RPMI7951 (cell line): ENCODE data around the gene WBP1L. TPM values are rescaled to one million over a fixed set of nuclear protein-coding genes. Genes with fewer than 3 reads are reported as not detected.
"Not testable (repeated sequence)": the region's sequence is repeated elsewhere in the genome, so short reads cannot be mapped to it uniquely, and the experiment has no call there.

ENCODE experiments used
- DNase-seq: peaks from one replicate; pipeline ENCODE4 v3.0.0-alpha.2; 2012; ENCODE audit warnings: low read depth
- total RNA-seq: library from RNA; depleted of rRNA; stranded (reverse); fragments of >200 nt; shearing (Covaris generic); gene quantifications from 2 replicates; pipeline ENCODE4 v1.2.3, GENCODE V29; 2014; rRNA removed

Gene WBP1L
- 16.8 and 22.5 TPM in 2 replicates for total RNA-seq

- peak; percentile 98 for DNase-seq
These were observed at the start of gene WBP1L for GRCh38 chr10:102743588-102744373. Gene WBP1L (plus strand): TSS chr10:102743948. CDS start chr10:102744054, 106 bp downstream.

GRCh38 chr10:102695401-102695800 lies 48.3 kb upstream of the WBP1L start:
- not testable (repeated sequence) for DNase-seq

GRCh38 chr10:102696736-102697135 lies 47.0 kb upstream of the WBP1L start:
- no peak for DNase-seq

GRCh38 chr10:102698894-102699293 lies 44.9 kb upstream of the WBP1L start:
- DNase-seq, result no peak

- no peak for DNase-seq
These were observed 42.5 kb upstream of the WBP1L start for GRCh38 chr10:102701272-102701671.

GRCh38 chr10:102701796-102702195 lies 42.0 kb upstream of the WBP1L start:
- no peak for DNase-seq

GRCh38 chr10:102702742-102703141 lies 41.0 kb upstream of the WBP1L start:
- DNase-seq, result no peak

- no peak for DNase-seq
These were observed 38.8 kb upstream of the WBP1L start for GRCh38 chr10:102704915-102705314.

GRCh38 chr10:102705531-102705930 lies 38.2 kb upstream of the WBP1L start:
- DNase-seq, result no peak

GRCh38 chr10:102710609-102711008 lies 33.1 kb upstream of the WBP1L start:
- DNase-seq, result peak; percentile 77

GRCh38 chr10:102712089-102712488 lies 31.7 kb upstream of the WBP1L start:
- DNase-seq, result no peak

- no peak for DNase-seq
These were observed 30.8 kb upstream of the WBP1L start for GRCh38 chr10:102712843-102713538.

GRCh38 chr10:102713539-102713813 lies 30.3 kb upstream of the WBP1L start:
- DNase-seq, result no peak

- DNase-seq, result peak; percentile 97
These were observed 29.7 kb upstream of the WBP1L start, which contains the start of gene ARL3 for GRCh38 chr10:102713814-102714620. Gene ARL3 (minus strand): TSS chr10:102714397. CDS start chr10:102714275, 122 bp downstream.

GRCh38 chr10:102714621-102715455 lies 28.9 kb upstream of the WBP1L start, which contains the start of gene SFXN2:
Gene SFXN2 (plus strand): TSS chr10:102714636. CDS start chr10:102726637, 12,001 bp downstream.
- peak; percentile 3 for DNase-seq

GRCh38 chr10:102715880-102716279 lies 27.9 kb upstream of the WBP1L start:
- no peak for DNase-seq

- not testable (repeated sequence) for DNase-seq
These were observed 26.7 kb upstream of the WBP1L start for GRCh38 chr10:102716900-102717565.

- peak; percentile 10 for DNase-seq
These were observed 25.5 kb upstream of the WBP1L start for GRCh38 chr10:102718220-102718619.

- no peak for DNase-seq
These were observed 23.4 kb upstream of the WBP1L start for GRCh38 chr10:102720337-102720736.

GRCh38 chr10:102720775-102721301 lies 22.9 kb upstream of the WBP1L start:
- DNase-seq, result no peak
